ENCODE results near the gene TRABD2B. TPM values are rescaled to one million over a fixed set of nuclear protein-coding genes. Genes with fewer than 3 reads are reported as not detected.

The TRABD2B gene
- total RNA-seq, 3 donors from 2014 or later (not counting 1 experiment from before 2014, with no cell fraction given), result not detected

- Mint-ChIP-seq H3K27me3 (ENCODE audit: low read depth in 2 of 2) (peaks cover 3 to 9% of the 10 kb centered on the region in 2 donors), H3K27ac (no peak overlapping the region), H3K4me1 (no peaks in the 10 kb centered on the region), H3K4me3 (no peak overlapping the region), H3K36me3 (no peaks in the 10 kb centered on the region), H3K9me3 (no peaks in the 10 kb centered on the region)
- WGBS (ENCODE audit: insufficient coverage), result 87% methylated on average over 11 of the region's 11 CpGs
- intact Hi-C loops (cut with micrococcal nuclease), result no loop called here
- Histone ChIP-seq H3K36me3 (ENCODE audit: control insufficient read depth, insufficient read depth, low read length) (no peaks in the 10 kb centered on the region), H3K27ac (ENCODE audit: low read length) (no peak overlapping the region), H3K27me3 (ENCODE audit: control insufficient read depth, insufficient read depth, low read length) (no peaks in the 10 kb centered on the region), H3K4me3 (ENCODE audit: low read length) (no peak overlapping the region), H3K9me3 (ENCODE audit: control insufficient read depth, insufficient read depth, low read length) (no peaks in the 10 kb centered on the region), H3K4me1 (ENCODE audit: control insufficient read depth, insufficient read depth, low read length) (no peaks in the 10 kb centered on the region)
- no peak for DNase-seq
- no peak for TF ChIP-seq CTCF (IDR thresholded peaks at IDR 0.05)
- no peak for ATAC-seq
These were observed 224.9 kb downstream of the TRABD2B start for GRCh38 chr1:47772281-47772680.

DNA sequence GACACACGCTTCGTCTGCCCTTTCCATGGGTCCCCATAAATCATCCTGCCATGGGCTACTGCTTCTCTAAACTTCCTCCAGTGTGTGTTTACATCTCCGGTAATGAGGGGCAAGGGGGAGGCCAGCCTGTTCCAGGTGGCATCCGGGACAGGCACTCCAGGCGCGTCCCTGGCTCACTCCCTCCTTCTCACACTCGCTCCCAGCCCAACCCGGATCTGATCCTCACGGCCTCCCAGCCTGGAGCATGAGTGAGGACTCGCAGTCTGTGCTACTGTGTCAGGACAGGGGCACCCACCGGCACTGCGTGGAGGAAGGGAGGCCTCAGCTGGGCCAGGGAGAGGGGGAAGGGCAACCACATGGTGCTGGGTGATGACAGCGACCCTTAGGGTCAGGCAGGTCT lies 225.4 kb downstream of the TRABD2B start:
- Histone ChIP-seq H3K4me1 (ENCODE audit: control insufficient read depth, insufficient read depth, low read length) (no peaks in the 10 kb centered on the region), H3K4me3 (ENCODE audit: low read length) (no peak overlapping the region), H3K27ac (ENCODE audit: low read length) (no peak overlapping the region), H3K9me3 (ENCODE audit: control insufficient read depth, insufficient read depth, low read length) (no peaks in the 10 kb centered on the region), H3K36me3 (ENCODE audit: control insufficient read depth, insufficient read depth, low read length) (no peaks in the 10 kb centered on the region), H3K27me3 (ENCODE audit: control insufficient read depth, insufficient read depth, low read length) (no peaks in the 10 kb centered on the region)
- no peak for TF ChIP-seq CTCF (IDR thresholded peaks at IDR 0.05)
- Mint-ChIP-seq H3K36me3 (no peaks in the 10 kb centered on the region), H3K4me1 (no peaks in the 10 kb centered on the region), H3K4me3 (no peak overlapping the region), H3K27ac (no peak overlapping the region), H3K27me3 (ENCODE audit: low read depth in 2 of 2) (peaks cover 3 to 9% of the 10 kb centered on the region in 2 donors), H3K9me3 (no peaks in the 10 kb centered on the region)
- 46% methylated on average over 13 of the region's 13 CpGs for WGBS (ENCODE audit: insufficient coverage)
- no peak for ATAC-seq
- intact Hi-C loops (cut with micrococcal nuclease), result no loop called here
- DNase-seq, result no peak

DNA sequence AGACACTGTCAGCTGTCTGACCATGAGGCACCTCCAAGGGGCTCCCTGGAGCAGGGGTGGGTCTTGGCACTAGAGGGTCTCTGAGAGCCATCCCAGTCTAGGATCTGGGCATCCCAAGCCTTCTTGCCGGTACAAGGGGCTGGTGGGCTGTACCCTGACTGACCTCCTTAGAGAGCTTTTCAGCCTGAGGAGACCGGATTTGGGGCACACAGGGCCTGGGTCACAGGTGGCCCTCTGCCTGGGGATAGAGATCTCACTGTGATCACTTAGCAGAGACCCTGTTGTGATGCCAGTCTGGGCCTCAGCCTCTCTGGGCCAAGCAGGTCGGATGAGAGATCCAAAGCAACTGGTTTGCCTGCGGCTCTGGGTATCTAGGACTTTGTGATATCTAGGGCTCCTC lies 227.2 kb downstream of the TRABD2B start:
- no peaks in the 10 kb centered on the region for H3K4me1 Mint-ChIP-seq

More for the DNA sequence above, 227.2 kb downstream of the TRABD2B start:
- Mint-ChIP-seq H3K36me3 (no peaks in the 10 kb centered on the region), H3K9me3 (no peaks in the 10 kb centered on the region), H3K4me3 (no peak overlapping the region), H3K27me3 (ENCODE audit: low read depth in 2 of 2) (peaks cover 3 to 9% of the 10 kb centered on the region in 2 donors), H3K27ac (no peak overlapping the region)
- H3K4me3 ChIP-seq (ENCODE audit: low read length), result no peak overlapping the region
- H3K36me3 ChIP-seq (ENCODE audit: control insufficient read depth, insufficient read depth, low read length), result no peaks in the 10 kb centered on the region
- ATAC-seq (no peak), DNase-seq (no peak)
- intact Hi-C loops (cut with micrococcal nuclease), result no loop called here
- 81% methylated on average over 4 of the region's 4 CpGs for WGBS (ENCODE audit: insufficient coverage)
- no peaks in the 10 kb centered on the region for H3K9me3 ChIP-seq (ENCODE audit: control insufficient read depth, insufficient read depth, low read length)
- no peak overlapping the region for H3K27ac ChIP-seq (ENCODE audit: low read length)
- no peaks in the 10 kb centered on the region for H3K4me1 ChIP-seq (ENCODE audit: control insufficient read depth, insufficient read depth, low read length)
- TF ChIP-seq CTCF (IDR thresholded peaks at IDR 0.05), result no peak
- no peaks in the 10 kb centered on the region for H3K27me3 ChIP-seq (ENCODE audit: control insufficient read depth, insufficient read depth, low read length)

Measured in natural killer cell (primary cell).